ENCODE data around the gene TMIGD3.
"Not testable (repeated sequence)": the region's sequence is repeated elsewhere in the genome, so short reads cannot be mapped to it uniquely, and the experiment has no call there.

TMIGD3 gene

DNA sequence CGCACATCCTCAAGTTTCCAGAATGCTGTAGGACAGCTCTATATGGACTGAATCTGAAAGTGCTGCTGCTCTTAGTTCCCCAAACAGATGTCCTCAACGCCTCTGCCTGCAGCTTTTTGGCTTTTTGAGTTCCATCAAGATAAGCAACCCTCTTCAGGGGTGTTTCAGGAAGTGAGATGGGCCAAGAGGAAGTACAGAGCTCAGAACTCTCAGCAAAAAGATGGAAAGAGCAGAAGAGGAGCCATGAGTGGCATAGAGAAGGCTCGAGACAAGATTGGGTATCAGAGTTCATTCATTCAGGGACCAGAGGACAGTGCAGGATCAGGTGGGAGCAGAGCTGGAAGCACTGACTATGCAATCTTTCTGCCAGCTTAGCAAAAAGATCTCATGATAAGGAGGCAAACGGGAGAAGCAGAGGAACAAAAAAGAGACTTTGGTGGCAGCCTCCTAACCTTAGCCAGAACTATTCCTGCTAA lies at the start of gene TMIGD3, which contains the start of gene ADORA3:
TMIGD3 (minus strand) TSS at position 49 of the 476 bp plus-strand sequence. CDS start 279 bp downstream, outside the sequence.
ADORA3 (minus strand) TSS at position 49 of the 476 bp plus-strand sequence. CDS start 279 bp downstream, outside the sequence.
- Histone ChIP-seq H3K9ac (ENCODE audit: low read length) (no peak within 1 kb of the TSS), H3K36me3 (ENCODE audit: control insufficient read depth, low read depth, low read length) (no peaks in the 10 kb centered on the region), H3K9me3 (ENCODE audit: control insufficient read depth, low read depth, low read length) (no peaks in the 10 kb centered on the region), H3K4me1 (ENCODE audit: control insufficient read depth, low read depth, low read length) (peaks cover 13% of the 10 kb centered on the region), H3K27ac (ENCODE audit: low read length) (no peak within 1 kb of the TSS), H3K4me3 (ENCODE audit: low read length) (no peak within 1 kb of the TSS), H3K27me3 (ENCODE audit: control insufficient read depth, insufficient read depth, low read length) (no peaks in the 10 kb centered on the region)

DNA sequence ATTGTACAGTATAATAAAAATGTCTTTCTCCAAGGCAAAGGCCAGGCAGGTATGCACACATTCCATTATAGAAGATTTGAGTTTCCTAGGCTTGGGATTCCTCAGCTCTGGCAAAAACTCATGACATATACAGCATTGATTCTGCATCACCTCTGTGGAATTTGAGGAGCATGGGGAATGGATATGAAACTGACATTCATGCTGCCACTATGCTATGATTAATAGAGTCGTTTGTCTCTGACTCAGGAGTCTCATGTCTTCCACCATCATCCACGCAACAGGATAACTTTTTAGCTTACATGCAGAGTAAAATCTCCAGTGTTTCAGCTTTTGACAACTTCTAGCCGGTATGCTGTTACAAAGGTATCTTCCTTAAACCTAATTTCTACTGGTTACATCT lies 49.8 kb upstream of the TMIGD3 start:
- Histone ChIP-seq H3K27me3 (ENCODE audit: control insufficient read depth, insufficient read depth, low read length) (no peaks in the 10 kb centered on the region), H3K9me3 (ENCODE audit: control insufficient read depth, low read depth, low read length) (no peaks in the 10 kb centered on the region), H3K9ac (ENCODE audit: low read length) (no peak overlapping the region), H3K4me1 (ENCODE audit: control insufficient read depth, low read depth, low read length) (no peaks in the 10 kb centered on the region), H3K27ac (ENCODE audit: low read length) (no peak overlapping the region), H3K4me3 (ENCODE audit: low read length) (no peak overlapping the region), H3K36me3 (ENCODE audit: control insufficient read depth, low read depth, low read length) (no peaks in the 10 kb centered on the region)

DNA sequence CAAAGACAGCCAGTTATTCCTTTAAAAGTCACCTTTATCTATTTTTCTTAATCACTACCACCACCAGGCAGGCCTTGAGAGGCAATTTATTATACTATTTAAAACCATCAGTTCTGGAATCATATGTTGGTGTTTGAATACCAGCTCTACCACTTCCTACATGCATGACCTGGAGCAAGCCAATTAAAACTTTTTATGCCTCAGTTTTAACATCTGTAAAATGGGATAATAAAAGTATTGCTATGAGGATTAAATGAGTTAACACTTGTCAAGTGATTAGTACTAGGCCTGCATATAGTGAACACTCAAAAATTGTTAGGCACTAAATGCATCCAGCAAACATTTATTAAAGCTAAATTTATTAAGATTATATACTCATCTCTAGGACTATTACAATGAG lies 49.2 kb upstream of the TMIGD3 start:
- no peak overlapping the region for H3K9ac ChIP-seq (ENCODE audit: low read length)
- H3K4me3 ChIP-seq (ENCODE audit: low read length) = no peak overlapping the region
- H3K27me3 ChIP-seq (ENCODE audit: control insufficient read depth, insufficient read depth, low read length) = no peaks in the 10 kb centered on the region
- H3K4me1 ChIP-seq (ENCODE audit: control insufficient read depth, low read depth, low read length) = no peaks in the 10 kb centered on the region
- H3K36me3 ChIP-seq (ENCODE audit: control insufficient read depth, low read depth, low read length) = no peaks in the 10 kb centered on the region
- H3K9me3 ChIP-seq (ENCODE audit: control insufficient read depth, low read depth, low read length) = no peaks in the 10 kb centered on the region
- H3K27ac ChIP-seq (ENCODE audit: low read length) = no peak overlapping the region

DNA sequence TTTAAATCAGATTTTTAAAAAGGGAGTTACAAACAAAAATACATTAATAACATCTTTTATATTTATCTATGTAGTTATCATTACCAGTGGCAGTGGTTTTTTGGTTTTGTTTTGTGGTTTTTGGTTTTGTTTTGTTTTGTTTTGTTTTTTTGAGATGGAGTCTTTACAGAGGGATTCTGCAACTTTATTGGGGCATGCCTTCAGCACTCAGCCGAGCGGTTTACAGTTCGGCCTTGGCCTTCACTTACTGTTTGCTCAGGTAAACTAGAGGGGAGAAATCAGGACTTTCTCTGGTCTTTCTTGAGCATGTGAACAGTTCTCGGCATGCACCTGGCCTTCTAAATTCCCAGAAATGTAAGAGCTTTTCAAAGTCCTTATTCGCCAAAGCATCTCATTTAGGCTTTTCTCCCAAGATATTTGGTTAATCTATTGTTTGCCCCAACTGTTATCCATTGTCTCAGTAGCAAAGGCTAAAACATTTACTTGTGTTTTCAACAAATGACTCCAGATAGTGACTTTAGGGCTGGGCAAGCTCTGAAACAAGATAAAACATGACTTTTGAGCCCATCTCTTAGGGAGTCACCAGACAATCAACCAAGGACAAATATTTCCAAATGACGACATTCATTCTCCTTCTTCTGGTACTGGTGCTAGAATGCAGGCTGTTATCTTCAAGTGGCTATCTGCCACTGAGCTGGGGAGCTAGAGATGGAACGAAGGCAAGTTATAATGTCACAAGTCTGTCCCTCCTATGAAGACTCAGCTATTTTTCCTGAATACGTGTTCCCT lies 48.4 kb upstream of the TMIGD3 start:
- Histone ChIP-seq H3K27me3 (ENCODE audit: control insufficient read depth, insufficient read depth, low read length) (no peaks in the 10 kb centered on the region), H3K4me1 (ENCODE audit: control insufficient read depth, low read depth, low read length) (no peaks in the 10 kb centered on the region), H3K9me3 (ENCODE audit: control insufficient read depth, low read depth, low read length) (no peaks in the 10 kb centered on the region), H3K27ac (ENCODE audit: low read length) (no peak overlapping the region), H3K4me3 (ENCODE audit: low read length) (no peak overlapping the region), H3K9ac (ENCODE audit: low read length) (no peak overlapping the region), H3K36me3 (ENCODE audit: control insufficient read depth, low read depth, low read length) (no peaks in the 10 kb centered on the region)

DNA sequence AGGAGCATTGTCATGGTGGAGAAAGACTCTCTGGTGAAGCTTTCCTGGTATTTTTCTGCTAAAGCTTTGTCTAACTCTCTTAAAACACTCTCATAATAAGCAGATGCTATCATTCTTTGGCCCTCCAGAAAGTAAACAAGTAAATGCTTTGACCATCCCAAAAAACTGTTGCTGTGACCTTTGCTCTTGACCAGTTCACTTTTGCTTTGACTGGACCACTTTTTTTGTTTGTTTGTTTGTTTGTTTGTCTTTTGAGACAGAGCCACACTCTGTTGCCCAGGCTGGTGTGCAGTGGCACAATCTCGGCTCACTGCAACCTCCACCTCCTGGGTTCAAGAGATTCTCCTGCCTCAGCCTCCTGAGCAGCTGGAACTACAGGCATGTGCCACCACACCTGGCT lies 44.4 kb upstream of the TMIGD3 start:
- H3K4me3 ChIP-seq (ENCODE audit: low read length); H3K9me3 ChIP-seq (ENCODE audit: control insufficient read depth, low read depth, low read length); H3K27ac ChIP-seq (ENCODE audit: low read length); H3K36me3 ChIP-seq (ENCODE audit: control insufficient read depth, low read depth, low read length); H3K9ac ChIP-seq (ENCODE audit: low read length); H3K27me3 ChIP-seq (ENCODE audit: control insufficient read depth, insufficient read depth, low read length); H3K4me1 ChIP-seq (ENCODE audit: control insufficient read depth, low read depth, low read length): not testable (repeated sequence)

DNA sequence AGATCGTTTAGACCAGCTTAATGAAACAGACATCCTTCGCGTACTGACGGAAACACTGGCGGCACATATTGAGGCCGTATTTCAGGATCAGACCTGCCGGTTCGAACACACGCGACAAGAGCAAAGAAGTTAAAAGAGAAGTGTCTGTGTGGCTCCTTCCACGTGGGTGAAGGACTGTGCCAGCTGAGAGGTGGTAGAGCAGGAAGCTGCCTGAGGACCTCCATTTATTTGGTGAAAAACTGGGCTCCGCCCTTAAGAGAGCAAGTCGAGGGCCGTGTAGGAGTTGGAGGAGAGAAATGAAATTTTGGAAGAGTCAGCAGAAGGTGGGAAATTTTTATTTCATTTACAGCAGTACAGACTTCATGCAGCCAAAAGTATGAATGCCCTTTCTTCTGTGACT lies 38.8 kb upstream of the TMIGD3 start:
- Histone ChIP-seq H3K27ac (ENCODE audit: low read length) (no peak overlapping the region), H3K4me1 (ENCODE audit: control insufficient read depth, low read depth, low read length) (peaks cover 23% of the 10 kb centered on the region), H3K9ac (ENCODE audit: low read length) (no peak overlapping the region)

DNA sequence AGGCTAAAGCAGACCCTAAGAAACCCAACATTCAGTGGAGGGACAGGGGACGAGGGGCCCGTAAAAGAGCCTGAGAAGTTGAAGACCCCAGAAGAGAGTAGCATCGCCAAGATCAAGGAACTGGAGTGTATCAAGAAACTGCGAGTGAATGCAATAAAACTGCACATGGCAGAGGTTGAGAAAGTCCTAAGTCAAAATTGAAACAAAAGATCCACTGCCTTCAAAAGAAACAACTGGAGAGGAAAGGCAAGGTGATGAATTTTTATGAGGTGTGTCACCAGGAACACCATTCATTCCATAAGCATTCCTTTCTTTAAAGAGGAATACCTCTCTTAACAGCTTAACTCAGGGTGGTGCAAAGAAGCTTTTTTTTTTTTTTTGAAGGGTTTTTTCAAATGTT lies 38.3 kb upstream of the TMIGD3 start:
- H3K9ac ChIP-seq (ENCODE audit: low read length) = no peak overlapping the region
- H3K4me3 ChIP-seq (ENCODE audit: low read length) = no peak overlapping the region
- H3K27ac ChIP-seq (ENCODE audit: low read length) = no peak overlapping the region
- peaks cover 23% of the 10 kb centered on the region for H3K4me1 ChIP-seq (ENCODE audit: control insufficient read depth, low read depth, low read length)
- H3K9me3 ChIP-seq (ENCODE audit: control insufficient read depth, low read depth, low read length) = no peaks in the 10 kb centered on the region
- no peaks in the 10 kb centered on the region for H3K27me3 ChIP-seq (ENCODE audit: control insufficient read depth, insufficient read depth, low read length)
- H3K36me3 ChIP-seq (ENCODE audit: control insufficient read depth, low read depth, low read length) = no peaks in the 10 kb centered on the region

More for the DNA sequence above, 38.8 kb upstream of the TMIGD3 start:
- H3K36me3 ChIP-seq (ENCODE audit: control insufficient read depth, low read depth, low read length) = no peaks in the 10 kb centered on the region
- no peaks in the 10 kb centered on the region for H3K27me3 ChIP-seq (ENCODE audit: control insufficient read depth, insufficient read depth, low read length)
- H3K4me3 ChIP-seq (ENCODE audit: low read length) = no peak overlapping the region
- H3K9me3 ChIP-seq (ENCODE audit: control insufficient read depth, low read depth, low read length) = no peaks in the 10 kb centered on the region

DNA sequence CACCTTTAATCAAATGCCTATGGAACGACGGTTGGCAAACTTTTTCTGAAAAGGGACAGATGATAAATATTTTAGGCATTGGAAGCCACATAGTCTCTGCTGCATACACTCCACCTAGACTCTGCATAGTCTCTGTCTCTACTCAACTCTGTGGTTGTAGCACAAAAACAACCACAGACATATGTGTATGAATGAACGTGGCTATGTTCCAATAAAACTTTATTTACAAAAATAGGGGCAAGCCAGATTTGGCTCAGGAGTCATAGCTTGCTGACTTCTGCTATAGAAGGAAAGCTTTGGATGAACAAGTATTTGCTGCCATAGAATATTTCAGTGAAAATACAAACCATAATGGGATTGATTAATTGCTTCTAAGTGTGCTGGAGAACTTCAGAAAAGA lies 37.5 kb upstream of the TMIGD3 start:
- no peak overlapping the region for H3K9ac ChIP-seq (ENCODE audit: low read length)
- no peaks in the 10 kb centered on the region for H3K36me3 ChIP-seq (ENCODE audit: control insufficient read depth, low read depth, low read length)
- H3K9me3 ChIP-seq (ENCODE audit: control insufficient read depth, low read depth, low read length) = no peaks in the 10 kb centered on the region
- no peak overlapping the region for H3K27ac ChIP-seq (ENCODE audit: low read length)
- peaks cover 23% of the 10 kb centered on the region for H3K4me1 ChIP-seq (ENCODE audit: control insufficient read depth, low read depth, low read length)
- H3K4me3 ChIP-seq (ENCODE audit: low read length) = no peak overlapping the region
- H3K27me3 ChIP-seq (ENCODE audit: control insufficient read depth, insufficient read depth, low read length) = no peaks in the 10 kb centered on the region

DNA sequence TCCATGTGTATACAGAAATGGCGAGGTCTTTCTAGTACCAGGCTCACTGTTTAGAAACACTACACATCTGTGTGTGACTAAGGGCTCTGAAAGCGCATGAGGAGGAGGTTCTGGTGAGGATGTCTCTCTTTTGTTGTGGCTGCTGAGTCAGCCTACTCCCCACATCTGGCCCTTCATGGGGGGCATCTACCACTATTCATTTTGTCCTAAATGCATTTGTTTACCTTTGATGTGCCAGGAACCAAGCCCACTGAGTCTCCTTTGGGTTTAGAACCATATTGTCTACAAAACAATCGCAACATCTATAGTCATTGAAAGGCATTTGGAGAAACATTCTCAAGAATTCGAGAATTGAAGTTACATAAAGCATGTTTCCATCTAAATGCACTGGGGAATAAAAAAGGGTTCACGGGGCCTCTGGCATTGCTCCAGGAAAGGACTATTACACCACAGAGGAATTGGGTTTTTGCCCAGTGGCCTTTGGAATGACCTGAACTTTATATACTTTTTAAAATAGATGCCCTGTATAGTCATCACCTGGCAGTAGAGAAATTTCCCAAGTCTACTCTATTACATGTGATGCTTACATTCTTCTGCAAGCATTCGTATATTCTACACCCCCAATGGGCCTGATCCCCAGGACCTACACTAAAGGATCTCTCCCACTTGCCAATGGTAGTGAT lies 35.1 kb upstream of the TMIGD3 start:
- Histone ChIP-seq H3K9ac (ENCODE audit: low read length) (no peak overlapping the region), H3K36me3 (ENCODE audit: control insufficient read depth, low read depth, low read length) (no peaks in the 10 kb centered on the region), H3K4me3 (ENCODE audit: low read length) (peak overlapping the region; percentile 16), H3K27me3 (ENCODE audit: control insufficient read depth, insufficient read depth, low read length) (no peaks in the 10 kb centered on the region), H3K27ac (ENCODE audit: low read length) (peak overlapping the region; percentile 37), H3K9me3 (ENCODE audit: control insufficient read depth, low read depth, low read length) (no peaks in the 10 kb centered on the region), H3K4me1 (ENCODE audit: control insufficient read depth, low read depth, low read length) (peaks cover 27% of the 10 kb centered on the region)

DNA sequence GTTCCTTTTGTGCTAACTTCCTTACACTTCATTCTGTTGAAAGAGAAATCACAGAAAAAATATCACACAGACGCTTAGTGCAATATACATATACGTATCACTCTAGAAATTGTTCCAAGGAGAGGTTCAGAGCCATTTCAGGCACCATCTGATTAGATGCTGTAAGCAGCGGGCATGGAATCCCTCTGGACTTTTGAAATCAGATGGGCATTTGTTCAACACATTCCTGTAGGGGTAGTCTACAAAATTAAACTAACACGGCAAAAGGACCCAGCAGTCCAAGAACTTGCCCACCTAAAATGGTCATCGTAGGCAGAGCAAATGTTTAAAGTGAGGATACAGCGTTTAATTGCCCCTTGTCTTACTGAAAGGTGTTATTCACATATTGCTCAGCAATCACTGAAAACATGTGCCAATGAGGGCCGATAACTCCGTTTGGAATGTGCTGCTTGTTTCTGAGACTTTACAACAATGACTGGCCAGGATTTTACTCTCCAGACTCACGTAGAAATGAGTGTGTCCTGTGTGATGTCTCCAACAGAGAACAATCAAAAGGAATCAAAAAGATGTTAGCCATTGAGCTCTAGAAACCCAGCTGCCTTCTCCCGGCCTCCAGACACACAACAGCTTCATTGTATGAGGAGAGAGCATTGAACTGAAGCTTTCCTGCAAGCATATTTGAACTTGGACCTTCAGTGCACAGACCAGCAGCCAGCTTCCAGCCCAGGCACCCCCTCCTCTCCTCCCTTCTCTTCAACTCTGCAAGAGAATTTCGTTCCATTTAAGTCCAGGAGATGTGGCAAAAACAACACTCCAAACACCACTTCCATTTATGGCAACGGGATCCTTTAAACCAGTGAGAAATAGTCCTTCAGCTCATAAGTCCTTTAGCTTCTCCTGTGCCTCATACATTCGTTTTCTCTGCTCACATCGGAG lies 32.1 kb upstream of the TMIGD3 start:
- peaks cover 2% of the 10 kb centered on the region for H3K9me3 ChIP-seq (ENCODE audit: control insufficient read depth, low read depth, low read length)
- no peaks in the 10 kb centered on the region for H3K36me3 ChIP-seq (ENCODE audit: control insufficient read depth, low read depth, low read length)
- H3K4me1 ChIP-seq (ENCODE audit: control insufficient read depth, low read depth, low read length) = peaks cover 15% of the 10 kb centered on the region
- H3K27me3 ChIP-seq (ENCODE audit: control insufficient read depth, insufficient read depth, low read length) = no peaks in the 10 kb centered on the region
- H3K27ac ChIP-seq (ENCODE audit: low read length) = no peak overlapping the region
- H3K4me3 ChIP-seq (ENCODE audit: low read length) = no peak overlapping the region
- no peak overlapping the region for H3K9ac ChIP-seq (ENCODE audit: low read length)

DNA sequence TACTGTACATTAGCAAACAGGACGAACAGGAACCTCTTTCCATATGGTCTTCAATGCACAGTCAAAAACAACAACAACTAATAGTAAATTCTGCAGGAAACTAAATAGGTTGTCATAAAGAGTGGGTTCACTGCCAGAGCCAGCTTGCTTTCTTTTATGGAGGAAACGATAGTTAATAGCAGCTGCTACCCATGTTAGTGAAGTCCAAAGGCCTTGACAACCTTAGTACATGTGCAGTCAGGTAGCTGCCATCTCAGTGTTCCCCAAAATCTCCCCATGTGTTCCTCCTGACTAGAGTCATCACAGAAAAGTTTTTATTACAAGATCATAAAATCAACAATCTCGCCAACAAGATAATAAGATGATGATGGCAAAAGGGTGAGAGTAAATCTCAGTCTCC lies 16.6 kb upstream of the TMIGD3 start:
- Histone ChIP-seq H3K9ac (ENCODE audit: low read length) (no peak overlapping the region), H3K9me3 (ENCODE audit: control insufficient read depth, low read depth, low read length) (no peaks in the 10 kb centered on the region), H3K4me1 (ENCODE audit: control insufficient read depth, low read depth, low read length) (no peaks in the 10 kb centered on the region), H3K27ac (ENCODE audit: low read length) (no peak overlapping the region), H3K36me3 (ENCODE audit: control insufficient read depth, low read depth, low read length) (no peaks in the 10 kb centered on the region), H3K4me3 (ENCODE audit: low read length) (no peak overlapping the region), H3K27me3 (ENCODE audit: control insufficient read depth, insufficient read depth, low read length) (no peaks in the 10 kb centered on the region)
